NCI-H460 (cell line): ENCODE measurements around the gene ZCCHC17. TPM values are rescaled to one million over a fixed set of nuclear protein-coding genes. Genes with fewer than 3 reads are reported as not detected.
"Not testable (repeated sequence)": the region's sequence is repeated elsewhere in the genome, so short reads cannot be mapped to it uniquely, and the experiment has no call there.

ENCODE experiments used
- DNase-seq: peaks from one replicate; pipeline ENCODE4 v3.0.0-alpha.2; 2016; ENCODE audit warnings: low read depth; ENCODE audit errors: extremely low read depth
- polyA plus RNA-seq: library from polyadenylated mRNA; depleted of rRNA; stranded (reverse); fragments of >200 nt; gene quantifications from 2 replicates; pipeline ENCODE4 v1.2.3, GENCODE V29; 2014; cell fraction: nucleus; rRNA removed
- total RNA-seq: library from RNA; depleted of rRNA; stranded (reverse); fragments of >200 nt; shearing (Covaris generic); gene quantifications from 2 replicates; pipeline ENCODE4 v1.2.3, GENCODE V29; 2014; rRNA removed

ZCCHC17 gene
- total RNA-seq = 17.8 and 19.2 TPM in 2 replicates
- 12.2 and 22.2 TPM in 2 replicates for polyA plus RNA-seq

GRCh38 chr1:31296486-31297276 lies at the start of gene ZCCHC17, which contains the start of gene SNRNP40:
ZCCHC17 (plus strand) TSS chr1:31297032; CDS start chr1:31310099, 13,067 bp downstream.
SNRNP40 (minus strand) TSS chr1:31296788; CDS start chr1:31296751, 37 bp downstream.
- DNase-seq = peak; percentile 98

- no peak for DNase-seq
Observed at GRCh38 chr1:31248276-31248675, 48.6 kb upstream of the ZCCHC17 start.

- DNase-seq = no peak
Observed at GRCh38 chr1:31249854-31250253, 47.0 kb upstream of the ZCCHC17 start.

GRCh38 chr1:31257213-31257612 lies 39.6 kb upstream of the ZCCHC17 start:
- no peak for DNase-seq

- no peak for DNase-seq
Observed at GRCh38 chr1:31258581-31258980, 38.3 kb upstream of the ZCCHC17 start.

GRCh38 chr1:31259746-31260145 lies 37.1 kb upstream of the ZCCHC17 start:
- no peak for DNase-seq

GRCh38 chr1:31261916-31262315 lies 34.9 kb upstream of the ZCCHC17 start:
- DNase-seq = no peak

GRCh38 chr1:31262393-31262792 lies 34.4 kb upstream of the ZCCHC17 start:
- DNase-seq = not testable (repeated sequence)

GRCh38 chr1:31263408-31263807 lies 33.4 kb upstream of the ZCCHC17 start:
- no peak for DNase-seq

GRCh38 chr1:31264790-31265386 lies 31.9 kb upstream of the ZCCHC17 start:
- DNase-seq = no peak

- no peak for DNase-seq
Observed at GRCh38 chr1:31266547-31266946, 30.3 kb upstream of the ZCCHC17 start.

GRCh38 chr1:31272369-31272768 lies 24.5 kb upstream of the ZCCHC17 start:
- no peak for DNase-seq

GRCh38 chr1:31273619-31274018 lies 23.2 kb upstream of the ZCCHC17 start:
- no peak for DNase-seq

GRCh38 chr1:31282426-31282825 lies 14.4 kb upstream of the ZCCHC17 start:
- not testable (repeated sequence) for DNase-seq

GRCh38 chr1:31287791-31288190 lies 9.0 kb upstream of the ZCCHC17 start:
- not testable (repeated sequence) for DNase-seq

- DNase-seq = no peak
Observed at GRCh38 chr1:31289021-31289420, 7.8 kb upstream of the ZCCHC17 start.

- no peak for DNase-seq
Observed at GRCh38 chr1:31295874-31296485, 852 bp upstream of the ZCCHC17 start.

GRCh38 chr1:31297277-31298247 lies 730 bp downstream of the ZCCHC17 start:
- no peak for DNase-seq

- DNase-seq = no peak
Observed at GRCh38 chr1:31299365-31299764, 2.5 kb downstream of the ZCCHC17 start.

- no peak for DNase-seq
Observed at GRCh38 chr1:31300193-31300592, 3.4 kb downstream of the ZCCHC17 start.
